ENCODE measurements around the gene ANKS6.

Gene ANKS6

DNA sequence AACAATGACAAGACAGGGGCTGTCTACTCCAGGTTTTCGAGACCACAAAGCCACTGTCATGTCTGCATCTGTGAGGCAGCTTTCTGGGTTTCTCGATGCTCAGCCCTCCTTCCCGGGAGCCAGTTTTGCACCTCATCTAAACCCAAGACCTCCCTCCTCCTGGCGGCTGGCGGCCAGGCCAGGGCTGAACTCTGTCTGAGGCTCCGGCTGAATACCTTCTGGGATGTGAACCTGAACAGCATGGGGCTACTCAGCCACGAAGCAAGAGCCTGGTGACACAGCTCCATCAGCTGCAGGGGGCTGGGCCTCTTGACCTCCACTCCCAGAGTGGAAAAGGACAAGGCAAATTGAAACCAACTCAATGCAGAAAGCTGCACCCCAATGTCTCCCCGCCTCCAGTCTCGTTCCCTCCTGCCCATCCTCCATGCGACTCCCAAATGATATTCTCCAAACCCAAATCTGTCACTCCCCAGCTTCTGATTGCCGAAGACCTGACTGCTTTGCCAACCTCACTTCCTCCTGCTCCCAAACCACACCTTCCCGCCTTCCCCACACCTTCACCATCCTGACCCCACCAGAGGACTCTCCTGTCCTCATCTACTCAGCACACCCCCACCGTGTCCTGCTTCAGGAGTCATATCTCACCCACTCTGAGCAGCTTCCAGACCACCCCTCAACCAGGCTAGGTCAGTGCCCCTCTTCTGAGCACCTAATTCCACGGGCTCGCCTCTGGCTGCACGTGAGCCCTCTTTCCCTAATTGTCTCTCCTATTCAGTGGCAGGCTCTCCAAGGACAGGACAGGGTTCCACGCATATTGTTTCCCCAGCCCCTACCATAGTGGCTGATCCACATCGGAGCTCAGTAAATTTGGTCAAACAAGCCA, 4.5 kb downstream of the ANKS6 start:
- DNase-seq (ENCODE audit: insufficient read length, low spot score): no peak
- FAIRE-seq: no peak

DNA sequence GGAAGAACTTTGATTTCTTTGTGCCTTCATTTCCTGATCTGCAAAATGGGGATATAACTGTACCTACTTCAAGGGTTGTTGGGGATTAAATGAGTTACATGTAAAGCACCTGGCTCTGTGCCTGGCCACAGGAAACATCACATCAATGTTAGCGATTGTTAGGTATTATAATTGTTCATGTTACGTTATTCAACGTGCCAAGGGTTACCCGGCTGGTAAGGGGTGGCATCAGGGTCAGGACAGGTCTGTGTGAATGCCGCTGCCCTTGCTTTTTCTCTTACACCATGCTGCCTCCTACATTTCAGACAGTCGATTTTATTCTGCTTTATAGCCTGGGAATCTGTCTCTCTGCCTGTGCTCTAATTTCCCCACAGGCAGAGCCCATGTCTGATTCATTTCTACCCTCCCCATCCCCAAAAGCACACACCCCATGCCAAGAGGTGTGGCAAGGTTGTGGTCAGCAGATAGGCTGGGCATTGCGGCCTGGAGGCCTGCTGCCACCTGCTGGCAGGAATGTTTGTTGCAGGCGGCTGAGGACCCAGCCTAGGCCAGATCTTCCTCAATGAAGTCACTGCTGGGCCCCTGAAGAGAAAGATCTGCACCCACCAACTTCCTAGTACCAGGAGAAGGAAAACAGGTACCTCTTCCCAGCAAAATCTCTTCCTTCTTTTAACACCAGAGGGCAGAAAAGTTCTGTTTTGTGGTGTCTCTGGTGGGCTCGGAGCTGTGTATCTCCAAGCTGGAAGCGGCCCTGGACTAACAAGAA, 5.3 kb downstream of the ANKS6 start:
- FAIRE-seq (no peak), DNase-seq (ENCODE audit: insufficient read length, low spot score) (peak; percentile 65)

DNA sequence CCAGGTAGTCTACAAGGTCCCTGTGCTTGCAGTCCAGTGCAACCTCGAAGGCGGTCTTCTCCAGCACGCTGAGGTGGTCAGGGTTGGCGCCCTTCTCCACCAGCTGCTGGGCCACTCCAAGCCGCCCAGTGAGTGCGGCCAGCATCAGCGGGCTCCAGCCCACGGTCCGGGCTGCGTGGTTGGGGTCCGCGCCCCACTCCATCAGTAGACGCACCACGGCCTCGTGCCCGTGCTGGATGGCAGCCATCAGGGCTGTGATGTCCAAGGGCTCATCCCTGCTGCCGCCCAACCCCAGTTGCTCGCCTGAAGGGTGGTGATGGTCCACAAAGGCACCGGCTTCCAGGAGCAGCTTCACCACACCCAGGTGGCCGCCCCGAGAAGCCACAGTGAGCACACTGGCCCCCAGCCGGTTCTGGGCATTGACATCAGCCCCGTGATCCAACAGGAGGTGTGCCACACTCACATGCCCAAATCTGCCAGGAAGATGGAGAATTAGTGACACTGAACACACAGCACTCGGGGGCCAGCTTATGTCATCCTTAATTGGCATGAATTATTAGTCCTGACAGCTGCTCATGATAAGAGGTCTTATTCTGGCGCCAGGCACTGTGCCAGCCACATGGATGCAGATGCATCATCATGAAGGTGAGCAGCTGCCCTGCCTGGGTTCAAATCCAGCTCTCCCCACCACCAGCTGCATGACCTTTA, 6.1 kb downstream of the ANKS6 start:
- DNase-seq (ENCODE audit: insufficient read length, low spot score) (no peak), FAIRE-seq (no peak)

DNA sequence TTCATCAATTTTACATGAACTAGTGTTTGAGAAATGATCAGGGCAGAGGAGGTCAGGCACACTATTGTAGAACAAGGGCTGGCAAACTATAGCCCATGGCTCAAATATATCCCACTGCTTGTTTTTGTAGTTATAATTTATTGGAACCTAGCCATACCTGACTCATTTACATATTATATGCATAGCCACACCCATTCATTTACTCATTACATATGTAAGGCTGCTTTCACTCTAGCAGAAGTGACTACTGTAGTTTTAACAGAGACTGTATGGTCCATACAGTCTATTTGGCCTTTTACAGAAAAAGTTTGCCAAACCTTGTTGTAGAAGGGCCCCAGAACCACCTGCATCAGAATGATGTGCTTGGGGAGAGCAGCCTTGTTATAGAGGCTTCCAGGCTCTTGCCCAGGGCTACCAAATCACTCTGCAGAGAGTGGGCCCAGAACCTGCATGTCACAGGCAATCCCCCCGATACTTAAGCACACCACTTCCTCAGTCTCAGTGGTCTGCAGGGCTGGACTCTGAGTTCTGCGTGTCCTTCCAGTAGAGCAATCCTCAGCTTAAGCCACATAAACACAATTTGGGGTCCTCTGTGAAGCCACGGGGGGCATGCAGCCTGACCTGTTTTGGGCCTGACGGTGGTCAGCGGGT, 6.7 kb downstream of the ANKS6 start:
- DNase-seq (ENCODE audit: insufficient read length, low spot score) (no peak), FAIRE-seq (no peak)

DNA sequence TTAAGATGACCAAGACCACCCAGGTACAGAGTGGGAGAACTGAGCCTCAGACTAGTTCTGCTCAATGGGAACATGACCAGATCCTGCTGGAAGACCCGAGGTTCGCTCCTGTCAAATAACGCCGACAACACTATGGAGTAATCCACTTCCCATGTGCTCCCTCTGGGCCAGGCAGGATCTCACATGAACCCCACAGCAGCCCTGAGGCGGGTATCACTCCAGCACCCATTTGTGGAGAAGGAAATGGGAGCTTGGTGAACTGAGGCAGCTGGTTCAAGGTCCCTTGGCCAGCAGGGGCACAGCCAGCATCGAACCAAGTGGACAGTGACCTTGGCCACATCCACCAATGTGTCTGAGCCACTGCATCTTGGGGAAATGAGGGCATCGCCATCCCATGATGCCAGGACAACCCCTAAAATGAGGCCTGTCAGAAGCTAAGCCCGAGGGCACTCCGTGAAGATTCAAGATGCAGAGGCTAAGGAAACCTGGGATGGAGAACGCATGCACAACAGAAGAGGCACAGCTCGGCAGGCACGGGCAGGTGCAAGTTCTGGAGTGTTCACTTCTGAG, 8.5 kb downstream of the ANKS6 start:
- DNase-seq (ENCODE audit: insufficient read length, low spot score) (no peak), FAIRE-seq (no peak)

DNA sequence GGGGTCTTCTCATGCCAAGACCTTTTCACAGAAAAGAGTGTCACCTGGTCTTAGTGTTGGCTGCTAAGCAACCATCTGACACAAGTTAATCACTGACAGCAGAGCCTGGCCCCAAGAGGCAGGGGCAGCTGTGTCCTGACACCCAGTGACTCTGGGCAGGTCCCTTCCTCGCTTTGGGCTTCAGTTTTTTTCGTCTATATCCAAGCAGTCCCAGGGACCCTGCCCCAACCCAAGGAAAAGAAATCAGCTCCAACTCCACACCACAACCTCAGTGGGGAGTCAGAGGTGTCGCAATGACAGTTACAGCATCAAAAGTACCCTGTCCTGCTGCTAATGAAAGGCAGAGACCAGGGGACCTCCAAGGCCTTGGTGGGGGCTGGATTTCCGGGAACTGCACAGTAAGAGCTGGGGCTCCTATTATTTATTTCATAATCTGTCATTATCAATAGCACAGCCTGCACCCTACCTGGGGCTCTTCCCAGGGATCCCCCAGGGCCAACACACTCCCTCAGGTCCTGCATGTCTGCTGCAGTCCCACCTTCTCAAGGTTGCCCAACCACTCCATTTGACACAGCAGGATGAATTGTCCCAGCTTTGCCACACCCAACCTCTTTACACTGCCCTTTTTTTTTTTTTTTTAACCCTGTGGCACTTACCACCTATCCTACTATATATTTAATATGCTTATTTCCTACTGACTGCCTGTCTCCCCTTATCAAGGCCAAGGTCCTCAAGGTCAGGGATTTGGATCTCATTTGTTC, 9.4 kb downstream of the ANKS6 start:
- DNase-seq (ENCODE audit: insufficient read length, low spot score): no peak
- no peak for FAIRE-seq

DNA sequence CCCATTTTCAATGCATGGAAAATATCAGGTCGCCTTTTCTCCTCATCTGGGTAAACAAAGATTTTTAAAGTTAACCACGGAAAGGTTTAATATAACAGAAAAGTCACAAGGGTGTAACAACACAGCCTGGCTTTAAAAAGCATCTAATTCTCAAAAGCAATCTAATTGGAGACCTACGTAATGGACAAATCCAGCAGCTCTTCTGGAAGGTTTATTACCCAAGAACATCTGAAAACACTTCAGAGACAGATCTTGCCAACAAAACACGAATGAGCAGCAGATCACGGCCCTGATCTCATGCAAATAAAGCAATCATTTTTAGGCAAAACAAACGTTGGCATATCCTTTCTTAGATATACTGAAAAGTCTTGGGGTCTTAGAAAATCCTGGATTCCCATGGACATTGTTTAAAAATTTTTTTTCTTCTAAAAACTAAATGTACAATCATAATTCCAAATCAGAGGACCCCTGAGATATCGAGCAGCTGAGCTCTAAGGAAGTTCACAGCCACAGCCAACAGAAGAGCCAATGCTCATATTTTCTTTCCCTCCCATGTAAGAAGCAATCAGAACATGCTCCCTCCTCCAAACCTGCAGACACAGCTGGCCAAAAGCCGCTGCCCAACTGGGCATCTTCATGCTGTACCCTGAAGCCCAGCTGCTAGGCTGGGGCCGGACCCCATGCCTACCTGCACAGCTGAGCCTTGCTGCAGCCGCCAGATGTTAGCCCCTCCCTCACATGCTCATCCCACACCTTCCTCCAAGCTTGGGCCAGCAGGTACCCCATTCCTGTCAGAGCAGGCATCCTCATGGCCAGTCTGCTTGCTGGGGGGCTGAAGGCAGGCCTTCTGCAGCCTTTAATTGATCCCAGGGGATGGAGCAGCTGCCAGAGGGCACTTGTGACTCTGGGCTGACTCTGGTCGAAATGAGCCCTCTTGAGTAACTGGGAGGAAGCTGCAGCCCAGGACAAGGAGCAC, 11.2 kb downstream of the ANKS6 start:
- no peak for DNase-seq (ENCODE audit: insufficient read length, low spot score)
- FAIRE-seq: no peak

DNA sequence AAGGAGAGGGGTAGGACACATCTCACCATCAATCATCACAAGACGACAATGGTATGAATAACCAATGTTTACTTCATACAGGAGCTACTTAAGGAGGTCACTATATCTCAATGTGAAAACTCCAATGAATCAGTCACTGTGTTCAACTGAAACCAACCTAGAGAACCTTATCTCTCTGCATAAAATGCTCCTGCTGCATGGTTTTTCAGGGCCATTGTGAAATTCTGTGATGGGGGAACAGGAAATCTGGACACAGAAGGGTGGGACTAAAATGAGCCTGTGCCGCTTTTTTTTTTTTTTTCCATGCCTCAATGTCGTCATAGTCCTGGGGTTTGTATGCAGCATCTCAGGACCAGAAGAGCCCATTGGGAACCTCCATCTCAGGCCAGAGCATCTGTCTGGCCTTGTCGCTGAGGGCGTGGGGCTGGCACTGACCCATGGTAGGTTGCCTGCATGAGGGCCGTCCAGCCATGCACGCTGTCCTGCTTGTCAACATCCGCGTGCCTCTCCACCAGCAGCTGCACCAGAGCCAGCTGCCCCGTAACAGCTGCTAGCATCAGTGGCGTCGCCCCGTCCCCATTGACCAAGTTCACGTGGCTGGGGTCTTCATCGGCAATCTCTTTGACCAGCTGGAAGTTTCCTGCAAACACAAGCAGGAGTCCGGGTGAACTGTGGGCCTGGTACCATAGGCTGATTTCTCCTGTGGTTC, 12.7 kb downstream of the ANKS6 start:
- no peak for DNase-seq (ENCODE audit: insufficient read length, low spot score)
- FAIRE-seq: no peak

DNA sequence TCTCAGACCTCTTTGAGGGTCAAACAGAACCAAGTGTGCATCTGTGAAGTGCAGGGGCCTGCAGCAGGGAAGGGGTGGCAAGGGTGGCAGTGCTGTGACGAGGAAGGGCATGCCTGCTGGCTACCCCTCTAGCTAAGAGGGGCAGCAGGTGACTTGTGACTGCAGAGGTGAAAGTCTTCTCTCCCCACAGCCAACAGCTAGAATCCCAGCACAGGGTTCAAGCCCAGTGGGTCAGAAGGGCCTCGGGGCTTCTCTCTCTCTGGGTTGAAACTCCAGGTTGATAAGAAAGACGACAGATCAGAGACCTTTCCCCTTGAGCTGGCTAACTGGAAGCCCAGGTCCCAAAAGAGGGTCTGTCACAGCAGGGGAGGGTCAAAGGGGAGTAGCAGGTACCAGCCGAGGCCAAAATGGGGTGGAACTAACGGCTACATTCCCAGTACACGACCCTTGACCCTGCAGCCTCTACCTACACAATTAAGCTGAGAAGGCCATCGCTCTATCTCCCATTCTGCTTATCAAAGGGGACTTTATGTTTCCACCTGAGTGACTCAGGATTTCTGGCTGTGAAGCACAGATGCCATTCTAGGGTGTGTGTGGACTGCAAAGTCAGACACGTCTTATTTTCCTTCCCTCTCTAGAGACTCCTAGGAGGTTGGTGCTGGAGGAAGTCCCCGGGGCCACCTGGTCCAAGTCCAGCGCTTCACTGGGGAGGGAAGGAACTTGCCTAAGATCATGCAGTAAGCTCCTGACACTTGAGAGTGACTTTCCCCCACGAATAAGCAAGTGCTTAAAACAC, 14.6 kb downstream of the ANKS6 start:
- DNase-seq (ENCODE audit: insufficient read length, low spot score): no peak
- FAIRE-seq: no peak

DNA sequence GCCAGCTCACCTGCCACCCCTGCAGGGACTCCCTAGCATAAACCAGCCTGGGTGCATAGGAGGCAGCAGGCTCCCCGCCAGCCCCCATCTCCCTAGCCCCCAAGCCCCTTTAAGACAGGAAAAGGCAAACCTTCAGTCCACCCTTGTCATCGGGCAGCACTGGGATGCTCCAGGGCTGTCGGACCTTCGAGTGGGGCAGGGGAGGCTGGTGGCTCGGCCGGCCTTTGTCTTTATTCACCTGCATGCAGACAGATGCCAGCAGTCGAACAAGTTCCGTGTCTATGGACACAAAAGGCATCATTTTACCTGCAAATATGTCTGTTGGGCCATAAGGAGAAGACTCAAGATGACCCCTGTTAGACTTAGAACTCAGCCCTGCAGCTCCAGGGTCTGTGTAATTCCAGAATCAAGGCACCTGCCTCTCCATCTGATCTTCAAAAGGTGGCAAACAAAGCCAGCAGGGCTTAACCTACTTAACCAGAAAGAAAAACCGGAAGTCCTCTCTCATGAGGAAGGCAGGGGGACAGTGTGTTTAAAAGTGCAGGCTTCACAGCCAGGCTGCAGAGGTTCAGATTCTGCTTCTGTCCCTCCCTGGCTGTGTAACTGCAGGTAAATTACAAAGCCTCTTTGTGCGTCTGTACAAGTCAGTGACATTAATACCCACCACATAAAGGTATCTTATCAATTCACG, 16.2 kb downstream of the ANKS6 start:
- FAIRE-seq (no peak), DNase-seq (ENCODE audit: insufficient read length, low spot score) (no peak)

DNA sequence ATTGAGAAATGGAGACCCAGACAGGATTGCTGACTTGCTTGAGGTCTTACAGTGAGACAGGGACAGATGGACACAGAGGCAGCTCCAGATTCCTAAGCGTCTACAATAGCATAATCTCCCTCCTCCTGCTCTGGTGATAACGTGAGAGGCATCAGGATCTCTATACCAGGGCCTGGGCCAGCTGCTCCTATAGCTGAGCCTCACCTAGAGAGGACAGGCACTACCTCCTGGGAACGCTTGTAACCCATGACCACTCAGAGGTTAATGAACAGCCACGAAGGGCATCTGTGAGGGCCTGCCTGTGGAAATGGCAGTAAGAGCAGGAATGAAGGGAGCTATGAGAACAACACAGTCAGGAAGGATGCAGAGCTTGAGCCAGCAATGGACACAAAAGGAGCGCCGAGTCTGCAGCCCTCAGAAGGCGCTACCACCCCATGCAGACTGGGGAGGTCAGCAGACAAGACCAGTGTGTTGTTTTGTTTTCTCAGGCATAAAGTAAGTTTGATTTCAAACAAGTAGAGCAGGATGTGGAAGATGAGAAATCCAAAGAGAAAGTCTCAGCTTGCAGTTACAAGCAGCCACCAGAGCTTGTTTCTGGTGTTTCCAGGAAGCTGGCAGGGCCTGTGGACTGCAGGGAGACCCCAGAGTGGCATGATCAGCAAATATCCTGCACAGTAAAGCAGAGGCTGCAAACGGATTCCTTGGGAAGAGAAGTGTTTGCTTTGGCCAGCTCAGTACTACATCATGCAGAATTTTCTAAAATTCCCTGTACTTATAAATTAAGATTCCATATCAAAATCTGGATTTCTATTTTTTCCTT, 17.4 kb downstream of the ANKS6 start:
- DNase-seq (ENCODE audit: insufficient read length, low spot score) (no peak), FAIRE-seq (no peak)

DNA sequence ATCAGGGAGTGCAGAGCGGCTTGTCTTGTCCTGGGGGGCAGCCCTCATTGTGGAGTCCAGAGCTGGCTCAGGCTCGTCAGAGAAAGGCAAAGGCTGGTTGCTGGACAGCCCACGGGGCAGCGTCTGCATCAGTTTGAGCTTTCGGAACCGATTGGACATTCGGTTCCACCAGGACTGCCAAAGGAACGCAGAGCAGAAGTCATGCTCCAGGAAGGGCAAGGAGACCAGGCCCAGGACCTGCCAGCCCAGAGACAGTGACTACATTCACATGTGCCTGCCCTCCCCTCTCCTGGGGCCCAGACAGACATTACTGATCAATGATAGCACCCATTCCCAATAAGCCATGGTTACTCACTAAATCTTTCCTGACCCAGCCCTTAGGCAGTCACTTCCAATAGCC, 18.1 kb downstream of the ANKS6 start:
- no peak for DNase-seq (ENCODE audit: insufficient read length, low spot score)
- no peak for FAIRE-seq

DNA sequence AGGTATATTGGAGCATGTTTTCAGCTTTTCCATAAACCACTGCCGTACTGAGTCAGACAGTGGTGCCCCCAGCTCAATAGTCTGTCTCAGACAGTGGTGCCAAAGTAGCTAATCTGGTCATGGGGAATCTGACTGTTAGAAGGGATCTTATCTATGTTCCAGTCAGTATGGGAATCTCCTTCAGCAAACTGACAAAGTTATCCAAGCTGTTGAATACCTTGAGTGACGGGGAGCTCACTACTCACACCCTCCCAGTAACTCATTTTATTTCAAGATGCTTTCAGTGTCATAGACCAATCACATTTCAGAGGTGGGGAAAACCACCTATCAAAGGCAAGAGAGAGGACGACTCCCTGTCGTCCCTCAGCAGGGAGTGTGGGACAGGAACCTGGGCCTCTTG, 18.7 kb downstream of the ANKS6 start:
- FAIRE-seq: no peak
- no peak for DNase-seq (ENCODE audit: insufficient read length, low spot score)

DNA sequence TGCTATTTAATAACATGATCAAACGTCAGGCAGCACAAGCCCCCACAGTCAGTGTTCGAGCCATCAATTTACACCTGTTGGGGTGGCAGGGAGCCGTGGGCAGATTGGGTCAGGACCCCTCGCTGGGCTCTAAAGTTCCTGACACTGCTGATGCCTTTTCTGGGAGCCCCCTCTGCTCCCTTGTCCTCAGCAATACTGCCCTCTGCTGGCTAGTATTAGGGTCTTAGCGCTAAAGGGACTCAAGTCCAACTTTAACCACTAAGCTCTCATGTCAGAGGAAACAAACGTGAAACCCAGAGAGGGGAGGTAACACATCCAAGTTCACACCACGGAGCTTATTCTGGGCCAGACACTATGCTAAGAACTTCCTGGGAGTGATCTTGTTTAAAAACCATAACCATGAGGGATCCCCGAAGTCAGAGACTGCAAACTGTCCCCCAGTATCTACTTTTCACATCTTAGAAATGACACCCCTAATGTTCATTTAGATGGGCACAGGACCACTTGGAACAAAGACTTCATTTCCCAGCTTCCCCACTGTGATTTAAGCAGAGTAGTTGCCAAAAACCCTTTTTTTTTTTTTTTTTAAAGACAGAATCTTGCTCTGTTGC, 20.4 kb downstream of the ANKS6 start:
- DNase-seq (ENCODE audit: insufficient read length, low spot score): peak; percentile 63
- peak; percentile 87 for FAIRE-seq

DNA sequence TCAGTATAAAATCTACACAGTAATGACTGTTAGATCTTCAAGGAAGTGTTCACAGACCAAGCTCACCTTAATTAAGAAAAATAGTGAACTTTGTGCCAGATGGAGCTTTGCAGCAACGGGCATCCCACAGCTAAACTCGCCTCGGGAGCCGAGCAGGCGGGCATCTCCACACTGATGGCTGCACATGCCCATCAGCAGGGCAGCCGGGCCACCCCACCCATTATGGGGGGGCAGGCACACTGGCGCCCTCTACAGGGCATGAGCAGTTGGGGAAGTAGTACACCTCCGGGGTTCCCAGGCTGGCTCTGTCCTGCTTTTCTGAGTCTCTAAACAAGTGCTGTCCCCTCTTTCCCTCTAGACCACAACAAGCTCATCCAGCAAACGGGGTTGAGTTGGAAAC, 21.6 kb downstream of the ANKS6 start:
- DNase-seq (ENCODE audit: insufficient read length, low spot score): no peak
- no peak for FAIRE-seq

Measured in GM19239 (cell line).